ENCODE results near the gene LMX1B.

DNA sequence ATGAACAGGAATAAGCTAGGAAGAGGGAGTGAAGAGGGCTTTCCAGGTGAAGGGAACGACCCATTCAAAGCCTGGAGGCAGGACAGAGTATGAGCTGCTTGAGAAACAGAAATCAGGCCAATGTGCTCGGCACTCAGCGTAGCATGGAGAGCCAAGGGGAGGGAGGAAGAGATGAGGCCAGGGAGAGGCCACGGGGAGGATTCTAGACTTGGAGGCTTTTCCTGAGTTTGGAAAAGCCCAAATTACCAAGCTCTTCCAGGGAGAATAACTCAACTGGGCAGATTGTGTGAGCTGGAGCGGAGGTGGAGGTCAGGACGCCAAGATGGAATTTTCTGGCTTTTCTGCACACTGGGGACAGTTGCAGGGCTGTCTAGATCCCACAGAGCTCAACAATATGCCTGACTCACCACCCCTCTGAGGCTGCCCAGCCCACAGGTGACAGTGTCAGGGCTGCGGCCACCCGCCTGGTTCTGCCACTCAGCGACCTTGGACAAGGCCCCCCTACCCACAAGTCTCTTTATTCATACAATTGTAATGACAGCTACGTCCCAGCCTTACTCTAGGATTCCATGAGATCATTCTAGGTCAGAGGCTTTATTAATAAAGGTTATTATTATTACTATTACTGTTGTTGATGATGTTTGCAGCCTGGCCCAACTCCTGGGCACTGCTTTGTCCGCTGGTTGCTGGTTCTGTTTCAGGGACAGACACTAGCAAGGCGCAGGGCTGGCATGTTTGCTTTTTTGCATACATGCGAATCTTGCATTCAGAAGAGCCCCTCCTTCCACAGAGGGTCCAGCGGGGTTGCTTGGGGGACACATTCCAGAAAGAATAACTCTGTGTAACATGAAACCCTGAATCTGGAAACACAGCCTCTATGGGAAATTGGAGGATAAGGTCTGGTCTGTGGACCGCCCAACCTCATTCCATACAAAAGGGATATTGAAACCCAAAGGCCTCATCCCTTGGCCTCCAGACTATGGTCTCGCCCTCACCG lies 9.4 kb upstream of the LMX1B start:
- TF ChIP-seq, protein P1, sequence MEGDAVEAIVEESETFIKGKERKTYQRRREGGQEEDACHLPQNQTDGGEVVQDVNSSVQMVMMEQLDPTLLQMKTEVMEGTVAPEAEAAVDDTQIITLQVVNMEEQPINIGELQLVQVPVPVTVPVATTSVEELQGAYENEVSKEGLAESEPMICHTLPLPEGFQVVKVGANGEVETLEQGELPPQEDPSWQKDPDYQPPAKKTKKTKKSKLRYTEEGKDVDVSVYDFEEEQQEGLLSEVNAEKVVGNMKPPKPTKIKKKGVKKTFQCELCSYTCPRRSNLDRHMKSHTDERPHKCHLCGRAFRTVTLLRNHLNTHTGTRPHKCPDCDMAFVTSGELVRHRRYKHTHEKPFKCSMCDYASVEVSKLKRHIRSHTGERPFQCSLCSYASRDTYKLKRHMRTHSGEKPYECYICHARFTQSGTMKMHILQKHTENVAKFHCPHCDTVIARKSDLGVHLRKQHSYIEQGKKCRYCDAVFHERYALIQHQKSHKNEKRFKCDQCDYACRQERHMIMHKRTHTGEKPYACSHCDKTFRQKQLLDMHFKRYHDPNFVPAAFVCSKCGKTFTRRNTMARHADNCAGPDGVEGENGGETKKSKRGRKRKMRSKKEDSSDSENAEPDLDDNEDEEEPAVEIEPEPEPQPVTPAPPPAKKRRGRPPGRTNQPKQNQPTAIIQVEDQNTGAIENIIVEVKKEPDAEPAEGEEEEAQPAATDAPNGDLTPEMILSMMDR (IDR thresholded peaks at IDR 0.05; ENCODE audit: insufficient read depth, low read length, poor library complexity, severe bottlenecking) = no peak
- no peak for TF ChIP-seq EZH2phosphoT487 (conservative IDR thresholded peaks at IDR 0.05; ENCODE audit: low read length)

All from SU-DHL-6 (cell line).